Activated CD4-positive, alpha-beta T cell treated with anti-CD3 and anti-CD28 coated beads, Interleukin-2, amount 50 U/mL, for 4 hours (primary cell): ENCODE measurements around the gene SMIM10L2A.
"Not testable (repeated sequence)": the region's sequence is repeated elsewhere in the genome, so short reads cannot be mapped to it uniquely, and the experiment has no call there.

ENCODE experiments used
- DNase-seq, 2 experiments: peaks; one replicate each; pipeline ENCODE4 v3.0.0-alpha.2; 2020

The SMIM10L2A gene

GRCh38 chrX:135461756-135462155 lies 40.0 kb downstream of the SMIM10L2A start:
- DNase-seq: not testable (repeated sequence)

- no peak for DNase-seq
Observed at GRCh38 chrX:135463937-135464336, 42.2 kb downstream of the SMIM10L2A start.

GRCh38 chrX:135476378-135476777 lies 54.6 kb downstream of the SMIM10L2A start:
- no peak for DNase-seq

- peak; percentile 10 to 16 for DNase-seq
Observed at GRCh38 chrX:135477576-135477975, 55.8 kb downstream of the SMIM10L2A start.
